Measurements from ENCODE around the gene A1BG. TPM values are rescaled to one million over a fixed set of nuclear protein-coding genes. Genes with fewer than 3 reads are reported as not detected.
A peak's percentile ranks its signal among the peaks of the same experiment; 100 is the strongest.

Gene A1BG
- total and polyA plus RNA-seq, 7 donors = 1.6 to 12.0 (median 5.2) TPM

DNA sequence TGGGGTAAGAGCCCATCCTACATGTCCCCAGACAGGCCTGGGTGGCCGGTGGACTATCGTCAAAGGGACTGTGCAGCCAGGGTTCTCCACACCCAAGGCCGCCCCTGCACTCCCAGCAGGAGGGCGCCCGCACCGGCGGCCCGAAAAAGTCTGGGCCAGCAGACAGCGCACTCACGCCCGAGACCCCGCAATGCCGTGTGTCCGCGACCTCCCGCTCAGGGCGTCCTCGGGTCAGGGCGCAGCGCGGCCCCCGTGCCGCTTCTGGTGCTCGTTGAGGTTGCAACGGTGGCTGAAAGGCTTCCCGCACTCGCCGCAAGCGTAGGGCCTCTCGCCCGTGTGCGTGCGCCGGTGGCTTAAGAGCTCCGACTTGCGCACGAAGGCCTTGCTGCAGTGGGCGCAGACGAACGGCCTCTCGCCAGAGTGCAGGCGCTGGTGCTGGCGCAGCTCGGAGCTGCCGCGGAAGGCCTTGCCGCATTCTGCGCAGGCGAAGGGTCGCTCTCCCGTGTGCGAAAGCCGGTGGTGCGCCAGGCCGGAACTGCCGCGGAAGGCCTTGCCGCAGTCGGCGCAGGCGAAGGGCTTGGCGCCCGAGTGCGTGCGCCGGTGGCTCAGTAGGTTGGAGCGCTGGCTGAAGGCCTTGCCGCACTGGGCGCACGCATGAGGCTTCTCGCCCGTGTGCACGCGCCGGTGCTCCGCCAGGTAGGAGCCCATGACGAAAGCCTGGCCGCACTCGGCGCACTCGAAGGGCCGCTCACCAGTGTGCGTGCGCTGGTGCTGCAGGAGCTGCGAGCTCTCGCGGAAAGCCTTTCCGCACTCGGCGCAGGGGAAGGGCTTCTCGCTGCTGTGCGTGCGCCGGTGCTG is 2.8 kb upstream of the A1BG start:
- Histone ChIP-seq H3K36me3 (ENCODE audit: insufficient read depth in 1 of 2, low read depth in 1 of 2) (no peaks in the 10 kb centered on the region), H3K4me3 (peak overlapping the region; percentile 59), H3K27ac (no peak overlapping the region), H3K4me1 (no peaks in the 10 kb centered on the region), H3K9me3 (no peaks in the 10 kb centered on the region), H3K27me3 (ENCODE audit: insufficient read depth in 3 of 3, low read length in 2 of 3) (peaks cover 0 to 15% (median 4%) of the 10 kb centered on the region in 3 donors)
- intact Hi-C loops (cut with DNase I) = no loop called here
- DNase-seq (no peak), ATAC-seq (peak; percentile 31 to 57 (median 41))
- WGBS, 3 donors = 22 to 38% (median 25%) methylated on average over 67 to 94 of the region's 94 CpGs
- TF ChIP-seq, protein P1, sequence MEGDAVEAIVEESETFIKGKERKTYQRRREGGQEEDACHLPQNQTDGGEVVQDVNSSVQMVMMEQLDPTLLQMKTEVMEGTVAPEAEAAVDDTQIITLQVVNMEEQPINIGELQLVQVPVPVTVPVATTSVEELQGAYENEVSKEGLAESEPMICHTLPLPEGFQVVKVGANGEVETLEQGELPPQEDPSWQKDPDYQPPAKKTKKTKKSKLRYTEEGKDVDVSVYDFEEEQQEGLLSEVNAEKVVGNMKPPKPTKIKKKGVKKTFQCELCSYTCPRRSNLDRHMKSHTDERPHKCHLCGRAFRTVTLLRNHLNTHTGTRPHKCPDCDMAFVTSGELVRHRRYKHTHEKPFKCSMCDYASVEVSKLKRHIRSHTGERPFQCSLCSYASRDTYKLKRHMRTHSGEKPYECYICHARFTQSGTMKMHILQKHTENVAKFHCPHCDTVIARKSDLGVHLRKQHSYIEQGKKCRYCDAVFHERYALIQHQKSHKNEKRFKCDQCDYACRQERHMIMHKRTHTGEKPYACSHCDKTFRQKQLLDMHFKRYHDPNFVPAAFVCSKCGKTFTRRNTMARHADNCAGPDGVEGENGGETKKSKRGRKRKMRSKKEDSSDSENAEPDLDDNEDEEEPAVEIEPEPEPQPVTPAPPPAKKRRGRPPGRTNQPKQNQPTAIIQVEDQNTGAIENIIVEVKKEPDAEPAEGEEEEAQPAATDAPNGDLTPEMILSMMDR (IDR thresholded peaks at IDR 0.05) = no peak

- no peak for DNase-seq
- H3K4me3 ChIP-seq = no peak overlapping the region
- no peaks in the 10 kb centered on the region for H3K4me1 ChIP-seq
- intact Hi-C loops (cut with DNase I) = no loop called here
- TF ChIP-seq, protein P1 (IDR thresholded peaks at IDR 0.05) = no peak
- no peaks in the 10 kb centered on the region for H3K36me3 ChIP-seq (ENCODE audit: insufficient read depth in 1 of 2, low read depth in 1 of 2)
- H3K27ac ChIP-seq = no peak overlapping the region
- no peaks in the 10 kb centered on the region for H3K9me3 ChIP-seq
- WGBS, 3 donors = 88 to 93% (median 92%) methylated on average over 10 of the region's 10 CpGs
- peaks cover 0 to 22% (median 4%) of the 10 kb centered on the region in 3 donors for H3K27me3 ChIP-seq (ENCODE audit: insufficient read depth in 3 of 3, low read length in 2 of 3)
- no peak for ATAC-seq
Observed at GRCh38 chr19:58355215-58355796, 2.0 kb upstream of the A1BG start.

DNA sequence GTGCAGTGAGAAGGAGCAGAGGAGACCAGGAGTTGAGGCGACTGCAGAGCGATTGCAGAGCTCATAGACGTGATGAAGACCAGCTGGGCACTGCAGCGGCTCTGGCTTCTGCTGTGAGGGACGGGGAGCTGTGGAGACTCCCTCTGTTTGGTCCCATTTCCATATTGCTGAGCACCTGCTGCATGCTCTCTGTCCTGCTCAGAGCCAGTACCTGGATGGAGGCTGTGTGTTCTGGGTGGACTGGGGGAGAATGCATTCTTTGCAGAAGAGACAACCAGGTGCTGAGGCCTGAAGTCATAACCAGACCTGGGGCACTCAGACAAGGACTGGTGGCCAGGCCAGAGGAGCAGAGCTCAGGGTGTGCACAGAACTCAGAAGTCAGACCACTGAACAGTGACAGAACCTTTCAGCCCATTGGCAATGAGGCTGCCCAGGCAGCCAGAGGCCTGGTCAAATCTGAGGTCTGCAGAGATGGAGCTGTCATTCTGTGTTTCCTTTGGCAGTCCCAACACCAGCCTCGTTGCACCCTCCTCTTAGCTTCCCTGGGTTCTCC is 1.3 kb upstream of the A1BG start:
- H3K4me3 ChIP-seq = no peak overlapping the region
- ATAC-seq (no peak), DNase-seq (no peak)
- WGBS, 3 donors = 68 to 79% (median 74%) methylated on average over 6 of the region's 6 CpGs
- H3K9me3 ChIP-seq = no peaks in the 10 kb centered on the region
- intact Hi-C loops (cut with DNase I) = no loop called here
- TF ChIP-seq, protein P1 (IDR thresholded peaks at IDR 0.05) = no peak
- H3K36me3 ChIP-seq (ENCODE audit: insufficient read depth in 1 of 2, low read depth in 1 of 2) = no peaks in the 10 kb centered on the region
- no peak overlapping the region for H3K27ac ChIP-seq
- peaks cover 0 to 29% (median 4%) of the 10 kb centered on the region in 3 donors for H3K27me3 ChIP-seq (ENCODE audit: insufficient read depth in 3 of 3, low read length in 2 of 3)
- no peaks in the 10 kb centered on the region for H3K4me1 ChIP-seq

GRCh38 chr19:58353717-58354477 is 605 bp upstream of the A1BG start:
- TF ChIP-seq, protein P1 (IDR thresholded peaks at IDR 0.05) = no peak

More at GRCh38 chr19:58353717-58354477, 605 bp upstream of the A1BG start:
- intact Hi-C loops (cut with DNase I) = no loop called here
- H3K27me3 ChIP-seq (ENCODE audit: insufficient read depth in 3 of 3, low read length in 2 of 3) = peaks cover 0 to 33% (median 4%) of the 10 kb centered on the region in 3 donors
- no peak overlapping the region for H3K27ac ChIP-seq
- DNase-seq = no peak
- H3K4me1 ChIP-seq = no peaks in the 10 kb centered on the region
- ATAC-seq = no peak
- H3K4me3 ChIP-seq = no peak overlapping the region
- H3K9me3 ChIP-seq = no peaks in the 10 kb centered on the region
- WGBS, 3 donors = 80 to 84% (median 80%) methylated on average over 15 of the region's 15 CpGs
- H3K36me3 ChIP-seq (ENCODE audit: insufficient read depth in 1 of 2, low read depth in 1 of 2) = no peaks in the 10 kb centered on the region

Measured in psoas muscle (tissue), 8 donors.